GM12865 (cell line): ENCODE results near the gene DNAJB6.

Source experiments
- DNase-seq: peaks from one replicate; pipeline ENCODE4 v3.0.0; 2010; ENCODE audit warnings: low read depth
- H3K4me3 ChIP-seq: 2 replicates; pipeline ENCODE4 v1.5.1; 2011; ENCODE audit warnings: mild to moderate bottlenecking, low read depth, low read length, control low read depth
- TF ChIP-seq, protein P1 (sequence below): IDR thresholded peaks from 2 replicates; pipeline ENCODE4 v1.5.1; 2011; ENCODE audit warnings: low read length, control low read depth, low read depth, inconsistent platforms; ENCODE audit not compliant: insufficient read depth; ENCODE audit errors: missing control alignments

Gene DNAJB6

DNA sequence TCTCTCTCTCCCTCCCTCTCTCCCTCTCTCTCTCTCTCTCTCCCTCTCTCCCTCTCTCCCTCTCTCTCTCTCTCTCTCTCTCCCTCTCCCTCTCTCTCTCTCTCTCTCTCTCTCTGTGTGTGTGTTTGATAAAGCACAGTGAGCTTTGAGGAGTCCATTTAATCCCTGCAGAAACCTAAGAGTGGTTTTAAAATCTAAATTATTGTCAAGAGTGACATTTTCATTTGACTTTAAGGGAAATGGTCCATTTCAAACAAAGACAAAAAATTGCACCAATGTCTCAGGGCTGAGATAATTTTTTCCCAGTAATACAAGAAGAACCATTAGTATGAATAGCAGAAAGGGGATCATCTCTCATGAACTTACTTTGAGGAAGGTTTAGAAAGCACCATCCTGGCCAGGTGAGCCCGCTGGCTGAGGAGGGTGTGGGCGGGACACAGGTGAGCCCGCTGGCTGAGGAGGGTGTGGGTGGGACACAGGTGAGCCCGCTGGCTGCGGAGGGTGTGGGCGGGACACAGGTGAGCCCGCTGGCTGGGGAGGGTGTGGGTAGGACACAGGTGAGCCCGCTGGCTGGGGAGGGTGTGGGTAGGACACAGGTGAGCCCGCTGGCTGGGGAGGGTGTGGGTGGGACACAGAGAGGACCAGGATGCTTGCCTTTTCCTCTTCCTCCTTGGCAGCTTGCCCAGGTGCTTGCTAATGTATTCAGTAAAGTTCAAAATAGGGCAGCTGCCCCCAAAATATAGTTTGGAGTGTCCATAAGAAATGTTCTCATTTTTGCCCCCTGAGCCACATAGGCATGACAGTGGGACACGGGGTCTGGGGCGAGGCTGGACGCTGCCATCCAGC is 125.0 kb downstream of the DNAJB6 start:
- TF ChIP-seq, protein P1, sequence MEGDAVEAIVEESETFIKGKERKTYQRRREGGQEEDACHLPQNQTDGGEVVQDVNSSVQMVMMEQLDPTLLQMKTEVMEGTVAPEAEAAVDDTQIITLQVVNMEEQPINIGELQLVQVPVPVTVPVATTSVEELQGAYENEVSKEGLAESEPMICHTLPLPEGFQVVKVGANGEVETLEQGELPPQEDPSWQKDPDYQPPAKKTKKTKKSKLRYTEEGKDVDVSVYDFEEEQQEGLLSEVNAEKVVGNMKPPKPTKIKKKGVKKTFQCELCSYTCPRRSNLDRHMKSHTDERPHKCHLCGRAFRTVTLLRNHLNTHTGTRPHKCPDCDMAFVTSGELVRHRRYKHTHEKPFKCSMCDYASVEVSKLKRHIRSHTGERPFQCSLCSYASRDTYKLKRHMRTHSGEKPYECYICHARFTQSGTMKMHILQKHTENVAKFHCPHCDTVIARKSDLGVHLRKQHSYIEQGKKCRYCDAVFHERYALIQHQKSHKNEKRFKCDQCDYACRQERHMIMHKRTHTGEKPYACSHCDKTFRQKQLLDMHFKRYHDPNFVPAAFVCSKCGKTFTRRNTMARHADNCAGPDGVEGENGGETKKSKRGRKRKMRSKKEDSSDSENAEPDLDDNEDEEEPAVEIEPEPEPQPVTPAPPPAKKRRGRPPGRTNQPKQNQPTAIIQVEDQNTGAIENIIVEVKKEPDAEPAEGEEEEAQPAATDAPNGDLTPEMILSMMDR = no peak
- DNase-seq = no peak
- no peak overlapping the region for H3K4me3 ChIP-seq

DNA sequence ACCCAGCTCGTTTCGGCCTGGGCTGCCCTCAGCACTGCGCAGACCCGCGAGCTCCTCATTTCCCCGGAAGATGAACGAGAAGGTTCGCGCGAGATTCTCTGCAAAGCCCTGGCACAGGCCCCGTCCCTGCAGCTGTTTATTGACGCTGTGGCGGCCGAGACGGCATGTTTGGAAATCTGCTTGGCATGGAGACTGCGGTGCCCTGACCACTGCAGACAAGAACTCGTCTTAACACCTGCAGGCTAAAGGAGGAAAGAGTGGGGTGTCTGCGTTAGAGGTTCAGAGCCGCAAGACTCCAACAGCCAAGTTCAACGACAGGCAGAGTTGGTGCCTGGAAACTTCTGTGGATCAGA is 125.6 kb downstream of the DNAJB6 start:
- TF ChIP-seq, protein P1 = no peak
- no peak for DNase-seq
- H3K4me3 ChIP-seq = no peak overlapping the region

DNA sequence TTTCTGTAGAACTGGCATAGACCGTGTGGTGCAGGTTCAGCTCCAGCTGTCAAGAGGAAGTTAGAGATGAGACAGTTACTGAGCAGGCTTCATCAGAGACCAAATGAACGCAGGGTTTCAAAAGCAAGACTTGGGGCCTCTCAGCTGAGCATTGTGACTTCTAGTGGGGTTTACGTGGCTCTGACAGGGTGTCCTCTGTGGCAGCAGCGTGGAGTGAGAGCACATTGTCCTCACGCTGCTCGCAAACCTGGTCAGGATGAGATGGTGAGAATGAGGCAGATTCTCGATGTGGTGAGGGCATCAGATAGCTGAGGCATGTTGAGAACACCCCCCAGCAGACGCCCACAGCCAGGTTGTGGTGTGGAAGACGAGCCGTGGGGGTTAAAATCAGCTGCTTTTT is 126.0 kb downstream of the DNAJB6 start:
- TF ChIP-seq, protein P1 = no peak
- no peak for DNase-seq
- no peak overlapping the region for H3K4me3 ChIP-seq

DNA sequence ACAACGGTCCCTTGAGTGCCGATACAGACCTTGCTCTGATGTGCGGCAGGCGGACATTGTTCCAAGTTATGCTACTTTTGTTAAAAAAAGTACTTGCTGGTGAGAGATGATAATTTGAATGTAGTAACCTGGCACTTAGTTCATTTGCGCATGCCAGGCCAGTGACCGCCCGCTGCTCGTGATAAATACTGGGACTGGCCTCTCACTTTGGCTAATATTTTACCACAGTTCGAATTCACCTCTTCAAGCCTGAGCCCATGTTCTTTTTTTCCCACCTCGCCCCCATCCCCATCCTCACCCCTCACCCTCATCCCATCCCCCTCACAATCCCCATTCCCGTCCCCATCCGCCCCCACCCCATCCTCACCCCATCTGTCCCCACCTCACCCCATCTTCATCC is 126.4 kb downstream of the DNAJB6 start:
- TF ChIP-seq, protein P1 = no peak
- no peak overlapping the region for H3K4me3 ChIP-seq
- no peak for DNase-seq

DNA sequence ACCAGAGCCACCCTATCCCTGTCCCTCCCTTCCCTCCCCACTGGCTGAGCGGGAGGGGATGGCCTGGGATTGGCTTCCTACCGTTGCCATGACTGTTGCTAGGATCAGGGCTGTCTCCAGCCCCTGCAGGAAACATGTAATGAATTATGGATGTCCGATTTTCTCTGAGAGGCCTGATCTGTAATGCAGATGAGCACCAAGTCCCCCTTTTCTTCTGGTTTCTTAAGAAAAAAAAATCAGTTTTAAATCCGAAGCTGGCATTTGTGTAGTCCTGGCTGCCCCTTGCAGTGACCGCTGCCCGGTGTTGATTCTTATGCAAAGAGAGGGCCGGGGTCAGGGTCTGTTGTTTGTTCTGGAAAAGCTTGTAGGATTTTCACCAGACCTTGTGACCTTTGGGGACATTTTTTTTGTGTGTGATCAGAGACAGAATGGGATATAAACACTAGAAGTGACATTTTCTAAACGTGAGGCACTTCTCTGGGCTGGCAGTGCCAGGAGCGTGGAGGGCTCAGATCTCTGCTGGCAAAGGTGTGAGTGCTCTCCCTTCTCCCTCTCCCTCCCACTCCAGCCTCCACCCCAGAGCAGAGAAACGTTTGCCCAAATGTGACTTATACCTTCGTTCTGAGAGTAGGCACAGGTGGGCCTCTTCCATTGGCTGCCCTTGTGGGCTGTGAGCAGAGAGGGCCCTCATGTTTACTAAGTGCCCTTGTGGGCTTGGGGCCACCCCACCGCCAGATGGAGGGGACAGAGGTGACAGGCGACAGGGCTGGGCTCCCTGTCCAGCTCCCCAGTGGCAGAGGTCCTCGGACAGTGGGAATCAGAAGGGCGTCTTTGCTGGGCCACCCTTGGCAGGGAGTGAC is 127.5 kb downstream of the DNAJB6 start:
- no peak overlapping the region for H3K4me3 ChIP-seq
- DNase-seq = no peak
- TF ChIP-seq, protein P1 = no peak

DNA sequence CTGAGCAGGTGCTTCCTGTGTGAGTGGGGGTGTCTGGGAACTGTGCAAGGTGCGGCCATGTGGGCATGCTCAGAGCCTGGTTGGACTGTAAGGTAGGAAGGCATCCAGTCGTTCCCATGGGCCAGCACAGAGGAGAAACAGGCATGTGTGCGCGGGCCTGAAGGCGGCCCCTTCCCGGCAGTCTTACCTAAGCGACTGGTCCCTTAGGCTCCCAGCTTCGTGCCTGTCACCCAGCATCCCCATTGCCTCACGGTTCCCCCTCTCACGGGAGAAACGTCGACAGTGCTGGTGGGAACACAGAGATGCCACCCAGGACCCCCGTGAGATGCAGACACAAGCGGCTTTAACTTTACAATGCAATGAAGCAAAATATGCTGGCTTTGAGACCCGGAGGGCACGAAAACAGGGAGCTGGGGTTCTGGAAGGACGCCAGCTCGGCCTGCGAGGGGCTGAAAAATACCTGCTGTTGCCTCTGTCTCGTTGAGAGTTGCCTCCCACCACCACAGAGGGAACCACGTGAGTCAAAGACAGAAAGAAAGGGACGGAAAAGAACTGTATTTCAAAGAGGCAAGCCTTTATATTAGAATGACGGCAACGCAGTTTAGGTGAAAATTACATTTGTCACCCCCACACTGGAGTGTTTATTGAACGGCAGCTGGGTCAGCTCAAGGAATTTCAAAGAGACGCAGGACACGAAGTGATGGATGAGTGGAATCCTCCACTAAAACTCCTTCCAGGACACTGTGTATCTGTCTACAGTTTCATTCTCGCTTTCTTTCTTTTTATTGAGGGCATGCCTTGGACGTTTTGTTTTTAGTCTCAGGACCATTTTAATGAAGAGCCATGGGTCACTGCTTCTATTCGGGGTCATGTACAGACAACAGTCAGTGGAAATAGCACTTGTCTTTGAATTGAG is 128.4 kb downstream of the DNAJB6 start:
- DNase-seq = no peak
- no peak overlapping the region for H3K4me3 ChIP-seq
- TF ChIP-seq, protein P1 = no peak
